ENCODE results near the gene TM4SF4.
"Not testable (repeated sequence)": the region's sequence is repeated elsewhere in the genome, so short reads cannot be mapped to it uniquely, and the experiment has no call there.

Gene TM4SF4

DNA sequence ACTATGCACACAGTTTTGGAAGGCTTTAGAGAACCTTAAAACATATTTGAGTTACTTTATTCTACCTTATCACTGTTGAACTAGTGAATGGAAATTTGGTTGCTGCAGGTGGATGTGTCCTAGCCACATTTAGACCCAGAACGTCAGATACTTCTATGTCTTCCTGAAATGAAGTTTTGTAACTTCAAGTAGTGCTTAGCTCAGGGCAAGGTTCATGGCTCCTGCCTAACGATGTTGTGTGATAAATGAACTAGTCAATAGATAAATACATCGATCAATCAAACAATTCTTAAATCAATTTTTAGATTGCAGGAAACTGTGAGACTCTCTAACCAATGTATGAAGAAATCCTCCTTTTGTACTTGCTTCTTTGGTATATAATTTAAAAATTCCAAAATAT is 37.2 kb upstream of the TM4SF4 start:
- no peak overlapping the region for H3K27ac ChIP-seq
- TF ChIP-seq, protein P1, sequence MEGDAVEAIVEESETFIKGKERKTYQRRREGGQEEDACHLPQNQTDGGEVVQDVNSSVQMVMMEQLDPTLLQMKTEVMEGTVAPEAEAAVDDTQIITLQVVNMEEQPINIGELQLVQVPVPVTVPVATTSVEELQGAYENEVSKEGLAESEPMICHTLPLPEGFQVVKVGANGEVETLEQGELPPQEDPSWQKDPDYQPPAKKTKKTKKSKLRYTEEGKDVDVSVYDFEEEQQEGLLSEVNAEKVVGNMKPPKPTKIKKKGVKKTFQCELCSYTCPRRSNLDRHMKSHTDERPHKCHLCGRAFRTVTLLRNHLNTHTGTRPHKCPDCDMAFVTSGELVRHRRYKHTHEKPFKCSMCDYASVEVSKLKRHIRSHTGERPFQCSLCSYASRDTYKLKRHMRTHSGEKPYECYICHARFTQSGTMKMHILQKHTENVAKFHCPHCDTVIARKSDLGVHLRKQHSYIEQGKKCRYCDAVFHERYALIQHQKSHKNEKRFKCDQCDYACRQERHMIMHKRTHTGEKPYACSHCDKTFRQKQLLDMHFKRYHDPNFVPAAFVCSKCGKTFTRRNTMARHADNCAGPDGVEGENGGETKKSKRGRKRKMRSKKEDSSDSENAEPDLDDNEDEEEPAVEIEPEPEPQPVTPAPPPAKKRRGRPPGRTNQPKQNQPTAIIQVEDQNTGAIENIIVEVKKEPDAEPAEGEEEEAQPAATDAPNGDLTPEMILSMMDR (conservative IDR thresholded peaks at IDR 0.05), result no peak
- no peak for TF ChIP-seq ZFX (IDR thresholded peaks at IDR 0.05)

DNA sequence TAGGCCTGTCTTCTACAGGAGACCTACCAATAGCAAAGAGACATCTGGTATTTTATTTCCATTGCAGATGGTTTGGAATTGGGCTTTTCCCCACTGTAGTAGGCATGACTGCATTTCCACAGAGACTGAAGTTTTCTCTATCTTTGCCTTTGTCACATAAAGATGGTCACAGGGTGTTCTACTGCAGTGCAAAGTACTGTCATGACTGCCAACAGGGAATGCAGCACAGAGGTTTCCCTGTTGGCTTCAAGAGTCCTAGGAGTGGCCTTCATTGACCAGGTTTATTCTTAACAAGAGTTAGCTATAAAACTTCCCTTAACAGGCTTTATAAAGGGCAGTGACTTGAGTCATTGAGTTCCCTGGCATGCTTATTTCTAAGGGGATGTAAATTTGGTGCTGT is 36.8 kb upstream of the TM4SF4 start:
- TF ChIP-seq, protein P1 (conservative IDR thresholded peaks at IDR 0.05), result no peak
- no peak; the same call in 1 of the 2 replicates for TF ChIP-seq ZFX (IDR thresholded peaks at IDR 0.05)
- no peak overlapping the region for H3K27ac ChIP-seq

DNA sequence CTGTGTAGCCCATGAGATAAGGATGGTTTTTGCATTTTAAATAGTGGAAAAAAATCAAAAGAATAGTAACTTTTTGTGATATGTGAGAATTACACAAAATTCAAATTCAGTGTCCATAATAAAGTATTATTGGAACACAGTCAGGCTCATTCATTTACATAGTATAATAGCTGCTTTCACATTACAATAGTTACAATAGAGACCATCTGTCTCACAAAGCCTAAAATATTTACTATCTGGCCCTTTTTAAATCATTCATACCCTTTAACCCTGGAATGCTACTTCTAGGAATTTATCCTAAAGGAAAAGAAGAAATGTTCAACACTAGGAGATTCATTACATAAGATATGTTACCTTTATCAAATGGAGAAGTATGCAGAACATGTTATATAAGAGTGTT is 35.5 kb upstream of the TM4SF4 start:
- H3K27ac ChIP-seq, result no peak overlapping the region
- TF ChIP-seq ZFX (IDR thresholded peaks at IDR 0.05), result no peak
- TF ChIP-seq, protein P1 (conservative IDR thresholded peaks at IDR 0.05), result no peak

DNA sequence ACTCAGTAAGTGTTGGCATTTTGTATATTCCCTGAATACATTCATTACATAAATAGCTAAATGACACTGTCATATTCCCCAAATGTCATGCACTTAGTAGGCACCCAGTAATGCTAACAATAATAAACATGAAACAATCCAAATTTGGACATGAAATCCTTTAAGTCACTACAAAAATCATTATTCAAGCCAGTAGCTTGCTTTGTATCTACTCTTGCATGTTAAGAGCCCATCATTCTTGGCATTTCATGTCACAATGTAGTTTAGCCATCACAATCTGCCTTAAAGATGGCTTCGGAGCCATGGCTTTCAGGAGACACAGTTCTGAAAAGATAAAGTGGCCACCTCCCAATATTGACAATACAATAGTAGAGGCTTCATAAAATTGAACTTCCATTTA is 32.9 kb upstream of the TM4SF4 start:
- TF ChIP-seq, protein P1 (conservative IDR thresholded peaks at IDR 0.05), result no peak
- TF ChIP-seq ZFX (IDR thresholded peaks at IDR 0.05), result no peak
- no peak overlapping the region for H3K27ac ChIP-seq

DNA sequence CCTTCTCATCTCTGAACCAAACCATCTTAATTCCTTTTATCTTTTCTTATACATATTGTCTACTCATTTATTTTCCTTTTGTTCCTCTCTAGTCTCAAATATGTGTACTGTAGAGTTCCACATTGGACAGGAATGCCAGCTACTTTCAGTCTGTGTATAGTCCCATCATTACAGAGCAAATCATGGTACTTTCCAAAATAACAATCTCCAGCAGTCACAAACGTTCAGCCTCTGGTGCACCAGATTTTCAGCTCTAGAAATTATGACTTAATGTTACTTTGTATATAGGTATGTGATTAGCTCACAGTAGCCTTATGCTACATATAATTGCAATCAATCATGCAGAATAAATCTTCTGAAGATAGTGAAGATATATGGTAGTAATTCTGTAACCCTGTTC is 32.5 kb upstream of the TM4SF4 start:
- no peak for TF ChIP-seq ZFX (IDR thresholded peaks at IDR 0.05)
- TF ChIP-seq, protein P1 (conservative IDR thresholded peaks at IDR 0.05), result no peak
- no peak overlapping the region for H3K27ac ChIP-seq

DNA sequence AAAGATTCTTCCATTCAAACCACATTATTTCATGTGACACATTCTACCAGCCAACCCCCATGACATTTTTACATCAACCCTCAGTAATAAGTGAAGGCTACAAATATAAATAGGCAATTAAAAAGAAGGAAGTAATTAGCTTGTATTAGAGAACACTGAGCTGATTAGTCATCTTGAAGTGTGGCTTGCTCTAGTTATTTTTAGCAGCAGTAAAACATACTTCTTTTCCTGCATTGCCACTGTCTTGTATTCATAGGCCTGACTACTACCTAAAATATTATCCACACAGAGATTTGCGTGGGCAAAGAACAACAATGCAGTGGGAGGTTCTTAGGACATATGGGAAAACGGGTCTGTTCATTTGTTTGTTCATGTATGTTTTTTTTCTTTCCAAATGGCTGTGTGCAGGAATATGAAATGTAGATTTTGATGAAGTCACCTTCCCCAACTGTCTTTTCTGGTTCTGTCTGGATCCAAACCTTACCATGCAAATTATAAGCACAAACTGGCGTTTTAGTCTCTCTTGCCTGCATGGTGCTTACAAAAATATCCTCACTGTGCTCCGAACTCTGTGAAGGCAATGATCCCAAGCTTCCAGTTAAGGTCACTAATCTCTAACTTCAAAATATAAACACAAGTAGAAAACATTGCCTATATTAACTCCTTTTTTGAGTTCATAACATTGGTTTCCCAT is 31.5 kb upstream of the TM4SF4 start:
- H3K27ac ChIP-seq, result no peak overlapping the region
- no peak for TF ChIP-seq ZFX (IDR thresholded peaks at IDR 0.05)
- TF ChIP-seq, protein P1 (conservative IDR thresholded peaks at IDR 0.05), result no peak

DNA sequence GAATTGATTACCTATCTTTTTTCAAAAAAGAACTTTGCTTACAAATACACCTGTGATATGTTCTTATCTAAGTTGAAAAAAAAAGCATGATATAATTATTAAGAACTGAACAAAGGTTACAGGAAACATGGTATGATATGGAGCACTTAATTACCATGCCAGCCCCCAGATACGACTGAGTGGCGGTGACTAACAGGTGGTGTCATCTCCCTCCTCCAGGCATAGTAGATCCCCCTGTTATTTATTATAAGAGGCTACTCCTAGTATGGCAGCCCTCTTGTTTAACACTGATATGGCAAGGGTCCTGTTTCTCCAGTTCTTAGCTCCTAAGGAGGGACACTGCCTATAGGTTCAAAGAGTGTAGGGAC is 31.0 kb upstream of the TM4SF4 start:
- TF ChIP-seq, protein P1 (conservative IDR thresholded peaks at IDR 0.05), result no peak
- TF ChIP-seq ZFX (IDR thresholded peaks at IDR 0.05), result no peak
- no peak overlapping the region for H3K27ac ChIP-seq

DNA sequence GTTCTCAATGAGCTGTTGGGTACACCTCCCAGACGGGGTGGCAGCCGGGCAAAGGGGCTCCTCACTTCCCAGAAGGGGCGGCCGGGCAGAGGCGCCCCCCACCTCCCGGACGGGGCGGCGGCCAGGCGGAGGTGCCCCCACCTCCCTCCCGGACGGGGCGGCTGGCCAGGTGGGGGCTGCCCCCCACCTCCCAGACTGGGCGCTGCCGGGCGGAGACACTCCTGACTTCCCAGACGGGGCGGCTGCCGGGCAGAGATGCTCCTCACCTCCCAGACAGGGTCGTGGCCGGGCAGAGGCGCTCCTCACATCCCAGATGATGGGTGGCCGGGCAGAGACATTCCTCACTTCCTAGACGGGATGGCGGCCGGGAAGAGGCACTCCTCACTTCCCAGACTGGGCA is 29.6 kb upstream of the TM4SF4 start:
- not testable (repeated sequence) for H3K27ac ChIP-seq

Measured in C4-2B (cell line).